Activated CD4-positive, alpha-beta T cell treated with anti-CD3 and anti-CD28 coated beads, Interleukin-2, amount 50 U/mL, for 16 hours (primary cell): ENCODE results near the gene MDN1.
A peak's percentile ranks its signal among the peaks of the same experiment; 100 is the strongest.
"Not testable (repeated sequence)": the region's sequence is repeated elsewhere in the genome, so short reads cannot be mapped to it uniquely, and the experiment has no call there.

Source experiments
- DNase-seq: peaks from one replicate; pipeline ENCODE4 v3.0.0-alpha.2; 2020

MDN1 gene

DNA sequence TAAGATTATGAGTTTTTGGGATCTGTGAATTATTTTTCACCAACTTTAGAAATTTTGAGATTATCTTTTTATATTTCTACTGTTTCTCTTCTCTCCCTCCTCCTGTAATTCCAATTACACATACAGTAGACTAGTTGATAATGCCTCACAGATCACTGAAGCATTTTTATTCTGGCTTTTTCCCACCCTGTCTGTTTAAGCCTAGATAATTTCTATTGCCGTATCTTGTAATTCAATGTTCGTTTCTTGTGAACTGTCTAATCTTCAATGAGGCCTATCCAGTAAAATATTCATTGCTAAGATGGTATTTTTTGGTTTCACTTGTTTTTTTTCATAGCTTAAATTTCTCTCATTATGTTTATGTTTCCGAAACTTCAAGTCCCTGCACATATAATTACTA, 12.0 kb downstream of the MDN1 start:
- DNase-seq = no peak

DNA sequence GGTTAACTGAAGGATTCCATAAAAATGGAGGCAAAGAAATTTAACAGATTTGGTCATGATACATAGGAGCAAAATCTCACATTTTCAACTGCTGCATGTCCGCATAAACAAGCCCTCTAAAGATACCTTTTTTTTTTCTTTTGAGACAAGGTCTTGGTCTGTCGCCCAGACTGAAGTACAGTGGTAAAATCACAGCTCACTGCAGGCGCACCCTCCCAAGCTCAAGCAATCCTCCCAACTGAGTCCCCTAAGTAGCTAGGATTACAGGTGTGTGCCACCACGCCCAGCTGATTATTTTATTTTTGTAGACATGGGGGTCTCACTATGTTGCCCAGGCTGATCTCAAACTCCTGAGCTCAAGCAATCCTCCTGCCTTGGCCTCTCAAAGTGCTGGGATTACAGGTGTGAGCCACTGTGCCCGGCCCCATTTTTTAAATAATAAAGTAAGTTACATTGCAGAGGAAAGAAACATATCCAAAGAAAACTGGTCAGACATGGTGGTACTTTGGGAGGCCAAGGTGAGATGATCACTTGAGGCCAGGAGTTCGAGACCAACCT, 13.7 kb downstream of the MDN1 start:
- DNase-seq = no peak

DNA sequence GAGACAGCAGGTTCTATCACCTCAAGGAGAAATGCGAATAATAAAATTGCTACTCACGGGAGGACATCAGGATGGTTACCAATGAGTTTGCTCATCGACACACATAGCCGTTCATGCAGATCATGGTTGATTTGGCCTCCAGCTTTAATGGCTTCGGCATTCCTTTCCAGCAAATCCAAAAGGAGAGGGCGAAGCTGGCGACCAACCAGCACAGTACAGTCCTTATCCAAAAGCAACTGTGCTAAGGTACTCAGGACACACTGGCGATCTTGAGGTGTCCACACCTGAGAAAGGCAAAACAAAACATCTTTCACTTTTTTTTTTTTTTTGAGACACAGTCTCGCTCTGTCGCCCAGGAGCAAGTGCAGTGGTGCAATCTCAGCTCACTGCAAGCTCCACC, 16.3 kb downstream of the MDN1 start:
- no peak for DNase-seq

DNA sequence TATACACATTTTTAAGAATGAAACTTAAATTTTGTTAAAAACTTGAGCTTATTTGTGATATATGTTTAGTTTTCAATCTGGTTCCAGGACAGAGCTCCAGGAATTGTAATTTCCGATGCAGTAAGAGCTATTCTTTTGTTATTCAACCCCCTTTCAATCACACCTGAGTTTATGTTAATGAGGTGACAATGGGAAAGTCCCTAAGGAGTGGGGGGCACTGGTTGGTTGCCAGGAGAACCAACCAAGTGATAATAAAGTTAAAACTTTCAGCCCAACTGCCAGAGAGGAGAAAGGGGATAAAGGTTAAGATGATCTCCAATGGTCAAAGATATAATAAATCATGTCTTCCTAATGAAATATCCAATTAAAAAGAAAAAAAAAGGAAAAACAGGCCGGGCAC, 19.8 kb downstream of the MDN1 start:
- DNase-seq = no peak

DNA sequence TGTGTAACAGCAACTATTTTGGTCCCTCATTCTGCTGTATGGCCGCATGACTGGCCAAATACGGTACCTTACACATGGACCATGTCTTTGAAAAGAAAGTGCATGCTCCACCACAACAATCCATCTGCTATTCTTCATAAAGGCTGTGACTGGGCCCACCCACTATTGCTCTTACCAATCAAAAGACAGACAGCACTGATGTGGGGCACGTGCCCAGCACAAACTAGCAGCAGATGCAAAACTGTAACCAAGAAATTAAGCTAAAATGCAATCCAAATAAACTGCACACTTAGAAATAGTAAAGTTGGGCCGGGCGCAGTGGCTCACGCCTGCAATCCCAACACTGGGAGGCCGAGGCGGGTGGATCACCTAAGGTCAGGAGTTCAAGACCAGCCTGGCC, 20.5 kb downstream of the MDN1 start:
- DNase-seq = no peak

DNA sequence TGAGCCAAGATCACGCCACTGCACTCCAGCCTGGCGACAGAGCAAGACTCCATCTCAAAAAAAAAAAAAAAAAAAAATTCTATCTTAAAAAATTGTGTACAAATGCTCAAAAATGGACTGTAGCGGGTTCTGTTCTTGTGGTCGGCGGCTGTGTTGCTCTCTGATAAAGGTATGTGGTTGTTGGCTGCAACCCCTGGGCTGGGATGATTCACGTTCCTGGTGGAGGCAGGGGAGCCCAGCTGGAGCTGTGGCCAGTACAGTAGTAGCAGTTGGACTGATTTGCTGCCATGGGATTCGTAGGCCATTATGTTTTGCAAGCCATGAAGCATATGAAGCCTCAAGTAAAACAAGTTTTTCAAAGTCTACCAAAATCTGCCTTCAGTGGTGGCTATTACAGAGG, 22.3 kb downstream of the MDN1 start:
- DNase-seq = no peak

DNA sequence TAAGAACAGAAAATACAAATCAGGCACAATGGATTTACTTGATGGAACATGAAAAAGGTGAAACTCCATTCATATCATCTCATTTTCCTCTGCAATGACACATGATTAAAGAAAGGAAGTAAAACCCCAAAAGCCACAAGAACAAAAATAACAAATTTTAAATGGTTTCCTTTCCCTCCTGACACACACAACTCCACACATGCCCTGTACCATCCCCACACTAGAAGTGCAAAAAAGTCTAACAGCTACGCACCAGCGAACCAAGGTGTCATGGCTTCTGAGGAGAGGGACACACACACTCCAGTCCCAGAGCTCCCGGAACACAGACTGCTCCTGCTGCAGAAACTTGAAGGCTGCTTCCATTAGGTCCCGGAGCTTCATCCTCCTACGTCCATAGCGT, 25.3 kb downstream of the MDN1 start:
- DNase-seq = peak; percentile 36

DNA sequence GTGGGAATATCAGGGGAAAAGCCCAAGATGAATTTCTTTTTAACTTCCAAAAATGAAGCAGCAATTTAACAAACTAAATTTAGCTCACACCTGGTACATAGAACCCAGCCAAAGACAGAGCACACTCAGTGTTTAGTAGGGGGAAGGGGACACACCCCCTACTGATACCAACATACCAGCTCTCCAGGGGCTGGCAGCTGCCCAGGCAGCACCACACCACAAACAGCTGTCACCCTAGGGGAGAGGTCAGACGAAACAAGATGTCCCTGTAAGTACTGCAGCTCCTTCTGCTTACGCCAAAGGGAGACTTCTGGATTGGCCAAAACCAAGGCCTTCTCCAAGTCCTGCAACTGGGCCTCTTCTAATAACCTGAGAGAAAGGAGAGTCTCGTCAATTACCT, 26.0 kb downstream of the MDN1 start:
- no peak for DNase-seq

DNA sequence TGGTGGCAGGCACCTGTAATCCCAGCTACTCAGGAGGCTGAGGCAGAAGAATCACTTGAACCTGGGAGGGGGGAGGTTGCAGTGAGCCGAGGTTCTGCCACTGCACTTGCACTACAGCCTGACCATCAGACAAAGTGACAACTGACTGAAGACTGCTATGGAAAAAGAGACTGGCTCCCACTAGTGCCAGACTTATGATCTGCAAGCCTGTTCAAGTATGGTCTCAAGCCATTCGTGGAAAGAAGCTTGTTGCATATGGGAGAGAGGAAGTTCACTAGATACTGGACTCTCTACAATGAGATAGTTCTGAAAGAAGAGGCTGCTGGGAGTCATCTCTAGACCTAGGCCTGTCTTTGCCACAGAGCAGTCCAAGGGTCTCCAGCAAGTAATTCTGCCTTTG, 26.7 kb downstream of the MDN1 start:
- peak; percentile 36 for DNase-seq

DNA sequence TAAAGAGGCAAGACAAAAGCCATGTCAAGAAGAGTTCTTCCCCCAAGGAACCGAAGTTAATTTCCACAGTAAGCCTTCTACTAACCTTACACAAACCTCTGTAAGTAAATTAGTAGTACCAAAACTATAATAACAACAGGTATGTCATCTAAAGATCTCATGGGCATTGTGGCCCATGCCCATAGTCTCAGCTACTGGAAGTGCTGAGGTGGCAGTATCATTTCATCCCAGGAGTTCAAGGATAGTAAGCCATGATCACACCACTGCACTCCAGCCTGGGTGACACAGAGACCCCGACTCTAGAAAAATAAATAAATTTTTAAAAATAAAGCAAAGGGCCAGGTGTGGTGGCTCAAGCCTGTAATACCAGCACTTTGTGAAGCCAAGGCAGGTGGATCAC, 29.2 kb downstream of the MDN1 start:
- DNase-seq = no peak

DNA sequence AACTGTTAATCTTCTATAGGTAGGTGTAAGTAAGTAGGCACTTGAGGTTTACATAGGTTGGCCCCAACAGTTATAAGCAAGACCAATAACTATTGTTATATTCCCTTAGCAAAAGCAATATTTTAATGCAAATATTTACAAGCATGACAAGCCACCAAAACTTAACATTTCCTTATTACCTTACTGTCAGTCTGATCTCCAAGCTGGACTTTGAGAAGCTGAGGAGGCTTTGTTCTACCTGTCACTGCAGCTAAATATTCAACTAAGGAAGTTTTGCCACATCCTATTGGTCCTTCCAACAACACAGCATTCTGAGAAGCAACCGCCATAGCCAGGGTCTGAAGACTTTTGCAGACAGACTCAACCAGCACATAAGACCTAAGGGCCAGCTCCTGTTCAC, 29.6 kb downstream of the MDN1 start:
- DNase-seq = no peak

DNA sequence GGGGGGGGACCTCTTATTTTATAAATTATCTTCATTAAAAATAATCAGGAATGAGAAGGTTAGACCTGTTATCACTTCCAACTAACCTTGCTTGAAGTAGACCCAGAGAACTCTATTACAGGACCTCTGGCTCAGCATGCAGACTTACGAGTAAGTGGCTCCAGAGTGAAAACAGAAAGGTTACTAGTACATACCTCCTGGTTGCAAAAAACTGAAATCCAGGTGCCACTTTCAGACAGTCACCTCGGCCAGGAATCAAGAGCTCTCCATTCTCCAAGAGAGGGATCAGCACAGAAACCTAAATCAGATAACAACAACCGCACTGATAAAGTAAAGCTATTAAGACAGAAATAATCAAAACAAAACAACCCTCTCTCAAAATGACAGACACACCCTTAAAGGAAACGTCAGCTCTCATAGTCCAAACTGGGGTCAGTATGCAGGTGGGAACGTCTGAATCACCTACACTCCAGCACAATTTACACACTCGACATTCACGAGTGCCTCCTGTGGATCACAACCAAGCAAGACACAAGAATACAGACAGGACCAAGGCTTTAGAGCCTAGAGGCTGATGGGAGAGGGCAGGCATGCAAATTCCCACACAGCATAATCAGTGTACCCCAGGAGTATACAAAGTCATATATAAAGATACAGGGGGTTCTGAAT, 31.8 kb downstream of the MDN1 start:
- no peak for DNase-seq

DNA sequence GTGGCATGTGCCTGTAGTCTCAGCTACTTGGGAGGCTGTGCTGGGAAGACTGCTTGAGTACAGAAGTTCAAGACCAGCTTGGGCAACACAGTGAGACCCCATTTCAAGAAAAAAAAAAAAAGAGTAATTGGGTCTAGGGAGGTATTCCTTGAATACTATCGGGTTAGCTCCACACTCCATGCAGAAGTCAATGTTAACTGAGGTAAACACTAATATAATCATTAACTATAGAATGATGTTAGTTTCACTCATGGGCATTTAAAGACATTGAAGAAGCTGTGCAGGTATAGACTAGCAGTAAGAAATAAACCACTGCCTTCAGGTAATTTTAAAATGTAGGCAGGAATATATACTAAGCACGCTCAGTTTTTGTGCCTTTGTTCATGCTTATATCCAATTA, 32.6 kb downstream of the MDN1 start:
- no peak for DNase-seq

DNA sequence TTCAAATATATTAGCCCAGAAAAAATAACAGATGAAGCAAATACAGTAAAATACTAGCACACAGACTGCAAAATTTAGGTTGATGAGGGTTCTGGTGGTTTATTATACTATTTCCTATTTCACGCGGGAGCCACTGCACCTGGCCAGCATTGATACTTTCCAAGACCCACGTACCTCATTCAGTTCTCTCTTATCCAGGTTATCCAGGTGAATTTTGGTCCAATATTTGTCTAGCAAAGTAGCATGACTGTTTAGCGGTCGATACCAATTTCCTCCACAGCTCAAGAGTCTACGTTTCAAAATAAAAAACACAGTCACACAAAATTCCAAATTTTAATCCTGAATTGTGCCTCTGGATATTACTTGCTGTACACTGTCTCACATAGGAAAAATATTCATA, 34.8 kb downstream of the MDN1 start:
- DNase-seq = no peak

DNA sequence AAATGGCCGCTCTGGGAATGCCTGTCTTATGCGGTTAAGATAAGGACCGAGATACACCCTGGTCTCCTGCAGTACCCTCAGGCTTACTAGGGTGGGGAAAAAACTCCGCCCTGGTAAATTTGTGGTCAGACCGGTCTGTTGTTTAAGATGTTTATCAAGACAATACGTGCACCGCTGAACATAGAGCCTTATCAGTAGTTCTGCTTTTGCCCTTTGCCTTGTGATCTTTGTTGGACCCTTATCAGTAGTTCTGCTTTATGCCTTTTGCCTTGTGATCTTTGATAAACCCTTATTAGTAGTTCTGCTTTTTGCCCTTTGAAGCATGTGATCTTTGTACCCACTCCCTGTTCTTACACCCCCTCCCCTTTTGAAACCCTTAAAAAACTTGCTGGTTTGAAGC, 36.3 kb downstream of the MDN1 start:
- DNase-seq = not testable (repeated sequence)

DNA sequence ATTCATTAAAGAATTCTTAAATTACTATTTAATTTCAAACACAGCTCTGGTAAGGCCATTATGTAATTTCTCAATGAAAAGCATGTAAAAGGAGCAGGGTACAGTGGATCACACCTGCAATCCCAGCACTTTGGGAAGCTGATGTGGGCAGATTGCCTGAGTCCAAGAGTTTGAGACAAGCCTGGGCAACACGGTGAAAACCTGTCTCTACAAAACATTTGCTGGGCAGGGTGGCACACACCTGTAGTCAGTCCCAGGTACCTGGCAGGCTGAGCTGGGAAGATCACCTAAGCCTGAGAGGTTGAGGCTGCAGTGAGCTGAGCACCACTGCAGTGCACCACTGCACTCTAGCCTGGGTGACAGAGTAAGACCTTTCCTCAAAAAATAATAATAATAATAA, 37.4 kb downstream of the MDN1 start:
- DNase-seq = no peak

DNA sequence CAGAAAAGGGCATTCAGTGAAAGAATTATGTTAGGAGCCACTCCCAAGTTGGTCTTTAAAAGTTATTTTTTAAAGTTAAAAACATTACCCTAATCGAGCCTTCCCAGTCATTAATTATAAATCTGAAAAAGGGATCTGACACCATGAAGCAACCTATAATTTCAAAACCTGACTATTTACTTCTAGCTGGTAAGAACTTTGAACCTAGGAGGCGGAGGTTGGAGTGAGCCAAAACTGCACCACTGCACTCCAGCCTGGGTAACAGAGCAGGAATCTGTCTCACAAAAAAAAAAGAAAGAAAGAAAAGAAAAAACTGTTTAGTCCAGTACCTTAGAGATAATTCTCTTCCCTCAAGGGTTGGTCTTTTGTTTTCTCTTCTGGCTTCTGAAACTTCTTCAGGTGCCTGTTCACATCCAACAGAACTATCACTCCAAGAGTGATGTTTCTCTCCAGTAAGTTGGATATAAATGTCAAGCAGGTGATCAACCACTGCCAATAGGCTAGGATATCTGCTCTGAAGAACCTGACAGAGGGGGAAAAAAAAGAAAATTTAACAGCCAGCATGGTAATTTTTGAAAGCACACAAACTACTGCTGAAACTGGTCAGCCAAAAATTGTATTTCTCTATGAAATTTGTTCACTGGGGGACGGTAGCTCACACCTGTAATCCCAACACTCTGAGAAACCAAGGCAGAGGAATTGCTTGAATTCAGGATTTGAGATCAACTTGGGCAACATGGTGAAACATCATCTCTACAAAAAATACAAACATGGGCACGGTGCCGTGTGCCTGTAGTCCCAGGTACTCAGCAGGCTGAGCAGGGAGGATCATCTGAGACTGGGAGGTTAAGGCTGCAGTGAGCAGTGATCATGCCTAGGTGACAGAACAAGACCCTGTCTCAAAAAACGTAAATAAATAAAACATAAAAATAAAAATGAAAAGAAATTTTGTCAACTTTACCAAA, 38.2 kb downstream of the MDN1 start:
- no peak for DNase-seq

DNA sequence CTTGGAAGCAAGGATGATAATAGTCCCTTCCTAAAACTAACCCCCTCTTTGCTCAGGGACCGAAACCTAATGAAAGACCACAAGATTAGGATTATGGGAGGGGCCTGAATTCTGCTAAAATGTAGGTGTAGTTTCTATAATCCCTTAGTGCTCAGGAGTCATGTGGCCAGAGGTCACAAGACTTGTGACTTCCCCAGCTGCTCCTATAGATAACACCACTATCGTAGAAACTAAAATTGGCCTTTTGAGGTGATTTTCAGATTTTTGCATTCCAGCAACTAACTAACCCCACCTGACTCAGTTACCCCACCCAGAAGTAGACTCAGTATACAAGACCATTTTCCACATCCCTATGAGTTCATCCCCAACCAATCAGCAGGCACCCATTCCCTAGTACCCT, 42.1 kb downstream of the MDN1 start:
- no peak for DNase-seq

DNA sequence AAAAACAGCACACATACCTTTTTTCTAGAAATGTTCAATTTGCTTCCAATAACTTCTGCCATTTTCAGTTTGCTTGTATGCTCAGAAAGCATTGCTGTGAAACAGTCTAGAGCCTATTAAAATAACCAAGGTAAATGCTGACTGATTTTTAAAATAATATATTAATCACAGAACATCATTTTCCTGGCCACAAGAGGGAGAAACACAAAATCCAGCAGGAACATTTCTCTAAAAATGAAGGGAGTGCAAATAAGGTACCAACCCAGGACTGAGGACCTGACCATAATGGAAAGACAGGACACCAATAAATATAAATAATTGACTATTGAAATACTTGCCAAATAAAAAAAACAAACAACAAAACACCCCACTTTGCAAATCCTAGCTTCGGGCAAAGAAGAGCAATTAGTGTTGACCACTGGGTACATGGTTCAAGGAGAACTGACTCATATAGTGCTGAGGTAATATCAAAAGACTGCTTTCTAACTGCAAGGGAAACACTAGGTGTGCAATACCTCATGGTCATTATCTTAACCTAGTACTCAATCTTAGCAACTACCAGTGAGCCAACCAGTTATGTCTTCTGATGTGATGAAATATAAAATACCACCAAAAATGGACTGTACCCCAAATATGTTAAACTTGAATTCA, 42.9 kb downstream of the MDN1 start:
- DNase-seq = no peak

DNA sequence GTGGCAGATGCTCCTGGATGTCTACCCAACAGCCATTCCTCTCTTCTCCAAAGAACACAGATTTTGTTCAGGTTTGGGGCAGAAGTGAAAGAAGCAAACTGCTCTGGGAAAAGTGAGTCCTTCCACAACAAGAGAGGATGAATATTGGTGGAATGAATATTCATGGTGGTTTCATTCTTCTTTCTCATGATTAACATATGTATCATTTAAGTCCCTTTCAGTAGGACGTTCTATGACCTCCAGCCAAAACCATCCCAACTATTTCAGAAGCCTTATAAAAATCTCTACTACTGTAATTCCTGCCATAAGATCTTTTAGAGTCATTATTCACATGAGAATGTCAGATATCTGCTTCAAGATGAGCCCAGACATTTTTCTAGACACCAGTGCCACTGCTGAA, 44.4 kb downstream of the MDN1 start:
- DNase-seq = no peak

DNA sequence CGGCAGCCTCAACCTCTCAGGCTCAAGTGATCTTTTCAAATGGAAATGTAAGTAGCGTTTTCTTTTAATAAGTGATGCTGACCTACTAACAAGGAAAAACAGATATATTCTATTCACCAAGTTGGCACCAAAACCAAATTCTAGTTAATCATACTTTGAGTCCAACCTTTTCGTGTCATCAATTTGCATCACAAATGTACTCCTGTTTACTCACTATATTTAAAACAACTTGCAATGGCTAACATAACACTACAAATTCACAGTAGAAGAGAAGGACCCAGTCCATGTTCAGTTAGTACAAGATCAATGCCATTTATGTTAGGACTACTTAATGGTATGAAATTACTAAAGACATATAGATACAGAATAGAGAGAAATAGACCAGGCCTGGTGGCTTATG, 50.0 kb downstream of the MDN1 start:
- DNase-seq = no peak

DNA sequence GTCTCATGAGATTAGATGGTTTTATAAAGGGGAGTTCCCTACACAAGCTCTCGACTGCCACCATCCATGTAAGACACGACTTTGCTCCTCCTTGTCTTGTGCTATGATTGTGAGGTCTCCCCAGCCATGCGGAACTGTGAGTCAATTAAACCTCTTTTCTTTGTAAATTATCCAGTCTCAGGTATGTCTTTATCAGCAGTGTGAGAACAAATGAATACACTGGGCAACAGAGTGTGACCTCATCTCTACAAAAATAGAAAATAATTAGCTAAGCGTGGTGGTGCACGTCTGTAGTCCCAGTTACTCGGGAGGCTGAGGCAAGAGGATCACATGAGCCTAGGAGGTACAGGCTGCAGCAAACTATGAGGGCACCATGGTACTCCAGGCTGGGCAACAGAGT, 51.3 kb downstream of the MDN1 start:
- no peak for DNase-seq

DNA sequence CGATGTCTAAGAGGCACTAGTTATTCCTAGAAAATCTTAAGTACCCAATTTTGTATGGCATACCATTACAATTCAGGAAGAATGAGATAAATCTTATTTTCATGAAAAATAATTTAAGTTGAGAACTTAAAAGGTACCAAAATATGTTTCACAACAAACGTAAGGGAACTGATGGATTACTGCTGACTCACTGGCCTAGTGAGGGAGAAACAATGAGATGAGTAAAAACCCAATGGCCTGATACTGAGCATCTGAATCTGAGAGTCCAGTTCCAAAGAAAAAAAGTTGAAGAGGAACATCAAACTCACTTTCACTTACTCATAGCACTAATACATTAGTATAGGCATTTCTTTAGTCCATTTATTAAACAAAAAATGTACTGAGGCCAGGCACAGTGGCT, 56.0 kb downstream of the MDN1 start:
- no peak for DNase-seq

DNA sequence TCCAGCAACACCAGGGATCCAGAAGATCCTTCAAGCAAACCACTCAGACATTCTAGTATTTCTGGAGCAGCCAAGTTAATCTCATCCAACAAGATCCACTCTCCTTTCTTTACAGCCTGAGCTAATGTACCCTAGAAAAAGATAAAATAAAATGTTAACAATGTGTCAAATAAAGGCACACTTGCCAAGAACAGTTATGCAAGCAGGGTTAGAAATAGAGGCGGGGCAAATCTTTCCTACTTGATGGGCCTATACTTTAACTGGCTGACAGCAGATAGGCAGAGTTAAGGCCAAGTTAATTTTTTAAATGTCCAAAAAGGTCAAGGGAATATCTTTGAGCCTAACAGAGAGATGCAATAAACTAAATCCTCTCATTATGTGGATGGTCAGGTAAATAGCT, 60.8 kb downstream of the MDN1 start:
- no peak for DNase-seq
